Activated CD8-positive, alpha-beta T cell treated with anti-CD3 and anti-CD28 coated beads for 36 hours (primary cell): ENCODE results near the gene ITPR1. TPM values are rescaled to one million over a fixed set of nuclear protein-coding genes. Genes with fewer than 3 reads are reported as not detected.

Experiments
- ATAC-seq: fragments of 200-7000 bp; cut with Tn5 transposase; one replicate; pipeline ENCODE4 v1.10.0; 2021; ENCODE audit warnings: mild to moderate bottlenecking, moderate library complexity
- CTCF ChIA-PET: fragments of 350-600 bp; sonication (Branson Sonifier 250); formaldehyde crosslinking; loops from one replicate; lab custom pipeline; 2021; ENCODE audit warnings: antibody characterized with exemption; lab: Charles Lee
- POLR2A ChIA-PET: fragments of 350-600 bp; sonication (Branson Sonifier 250); formaldehyde crosslinking; loops from one replicate; lab custom pipeline; 2021; ENCODE audit warnings: antibody characterized with exemption; lab: Charles Lee
- DNase-seq: peaks from one replicate; pipeline ENCODE4 v3.0.0-alpha.2; 2020
- H3K27ac Mint-ChIP-seq: one replicate; pipeline ENCODE4 v1.8.0; 2021; ENCODE audit warnings: mild to moderate bottlenecking, mixed read lengths
- H3K27me3 Mint-ChIP-seq: one replicate; pipeline ENCODE4 v1.8.0; 2021; ENCODE audit warnings: mixed read lengths
- H3K36me3 Mint-ChIP-seq: one replicate; pipeline ENCODE4 v1.8.0; 2021; ENCODE audit warnings: low read depth, mixed read lengths
- H3K4me1 Mint-ChIP-seq: one replicate; pipeline ENCODE4 v1.8.0; 2021; ENCODE audit warnings: low read depth, mixed read lengths
- H3K4me3 Mint-ChIP-seq: one replicate; pipeline ENCODE4 v1.8.0; 2021; ENCODE audit warnings: mild to moderate bottlenecking, moderate library complexity, mixed read lengths
- H3K9me3 Mint-ChIP-seq: one replicate; pipeline ENCODE4 v1.8.0; 2021; ENCODE audit warnings: mixed read lengths
- intact Hi-C: fragments of 100-400 bp; cut with micrococcal nuclease; formaldehyde crosslinking; loops from one replicate; pipeline ENCODE4 v1.10.0; 2022
- total RNA-seq, 2 experiments: library from RNA; stranded (reverse); gene quantifications; one replicate each; pipeline ENCODE4 v1.2.3, GENCODE V29; 2021
- TF ChIP-seq, protein P1 (sequence below): fragments of 200-600 bp; IDR thresholded peaks from one replicate; pipeline ENCODE4 v1.8.0; 2022; ENCODE audit warnings: antibody characterized with exemption, mild to moderate bottlenecking

The ITPR1 gene
- total RNA-seq, 2 experiments from 2014 or later, result 93.9 to 98.2 TPM

DNA sequence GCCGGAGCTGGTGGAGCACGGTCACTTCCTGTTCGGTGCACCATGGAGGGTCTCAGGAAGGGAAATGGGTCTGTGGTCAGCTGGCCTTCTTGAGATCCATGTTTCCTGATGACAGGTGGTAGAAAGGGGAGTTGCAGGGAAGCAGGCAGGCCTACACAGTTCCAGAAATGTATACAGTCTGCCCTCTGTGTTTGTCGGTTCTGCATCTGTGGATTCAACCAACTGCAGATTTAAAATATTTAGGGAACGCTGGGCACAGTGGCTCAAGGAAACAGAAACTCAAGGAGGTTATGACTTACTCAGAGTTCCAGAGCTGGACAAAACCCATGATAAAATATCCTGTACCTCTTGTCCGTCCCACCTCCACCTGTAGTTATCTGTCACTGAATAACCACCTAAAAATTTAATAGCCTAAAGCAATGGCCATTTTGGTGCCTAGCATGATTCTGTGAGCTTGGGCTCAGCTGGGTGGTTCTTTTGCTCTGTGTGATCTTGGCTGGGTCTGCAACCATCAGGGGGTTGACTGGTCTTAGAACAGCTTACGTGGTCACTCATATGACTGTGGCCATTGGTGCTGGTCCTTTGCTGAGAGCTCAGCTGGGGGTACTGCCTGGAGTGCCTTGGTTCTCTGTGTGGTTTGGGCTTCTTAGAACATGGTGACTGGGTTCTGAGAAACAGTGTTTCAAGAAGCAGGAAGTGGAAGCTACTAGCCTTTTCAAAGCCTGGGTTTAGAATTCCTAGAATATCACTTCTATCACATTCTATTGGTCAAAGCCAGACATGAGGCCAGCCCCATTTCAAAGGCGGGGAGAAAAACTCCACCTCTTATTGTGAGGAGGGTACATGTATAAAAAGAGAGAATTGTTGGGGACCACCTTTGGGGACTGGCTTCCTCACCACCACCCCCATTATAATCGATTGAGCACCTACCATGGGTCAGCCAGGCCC, 246.4 kb downstream of the ITPR1 start:
- H3K27ac Mint-ChIP-seq, result peak overlapping the region; percentile 91
- H3K27me3 Mint-ChIP-seq, result no peaks in the 10 kb centered on the region
- intact Hi-C loops, result loop anchor here (2.0 to 10.0 kb wide), 4 partner anchors 37 to 455 kb away; partner anchors contain the start of gene BHLHE40
- DNase-seq, result peak; percentile 69
- peaks cover 18% of the 10 kb centered on the region for H3K9me3 Mint-ChIP-seq
- H3K4me3 Mint-ChIP-seq, result peak overlapping the region; percentile 34
- POLR2A ChIA-PET, result interaction anchor here (0.9 to 1.5 kb wide), 11 partner anchors 11 to 262 kb away, joined by 3 to 8 read pairs (median 3); partner anchors contain the start of gene BHLHE40
- H3K36me3 Mint-ChIP-seq, result peaks cover 68% of the 10 kb centered on the region
- TF ChIP-seq, protein P1, sequence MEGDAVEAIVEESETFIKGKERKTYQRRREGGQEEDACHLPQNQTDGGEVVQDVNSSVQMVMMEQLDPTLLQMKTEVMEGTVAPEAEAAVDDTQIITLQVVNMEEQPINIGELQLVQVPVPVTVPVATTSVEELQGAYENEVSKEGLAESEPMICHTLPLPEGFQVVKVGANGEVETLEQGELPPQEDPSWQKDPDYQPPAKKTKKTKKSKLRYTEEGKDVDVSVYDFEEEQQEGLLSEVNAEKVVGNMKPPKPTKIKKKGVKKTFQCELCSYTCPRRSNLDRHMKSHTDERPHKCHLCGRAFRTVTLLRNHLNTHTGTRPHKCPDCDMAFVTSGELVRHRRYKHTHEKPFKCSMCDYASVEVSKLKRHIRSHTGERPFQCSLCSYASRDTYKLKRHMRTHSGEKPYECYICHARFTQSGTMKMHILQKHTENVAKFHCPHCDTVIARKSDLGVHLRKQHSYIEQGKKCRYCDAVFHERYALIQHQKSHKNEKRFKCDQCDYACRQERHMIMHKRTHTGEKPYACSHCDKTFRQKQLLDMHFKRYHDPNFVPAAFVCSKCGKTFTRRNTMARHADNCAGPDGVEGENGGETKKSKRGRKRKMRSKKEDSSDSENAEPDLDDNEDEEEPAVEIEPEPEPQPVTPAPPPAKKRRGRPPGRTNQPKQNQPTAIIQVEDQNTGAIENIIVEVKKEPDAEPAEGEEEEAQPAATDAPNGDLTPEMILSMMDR, result no peak
- CTCF ChIA-PET, result interaction anchor here (0.8 to 3.0 kb wide), 7 partner anchors 10 to 319 kb away, joined by 3 to 16 read pairs (median 4); no protein-coding TSS in a partner anchor
- peaks cover 72% of the 10 kb centered on the region for H3K4me1 Mint-ChIP-seq
- ATAC-seq, result peak; percentile 64

DNA sequence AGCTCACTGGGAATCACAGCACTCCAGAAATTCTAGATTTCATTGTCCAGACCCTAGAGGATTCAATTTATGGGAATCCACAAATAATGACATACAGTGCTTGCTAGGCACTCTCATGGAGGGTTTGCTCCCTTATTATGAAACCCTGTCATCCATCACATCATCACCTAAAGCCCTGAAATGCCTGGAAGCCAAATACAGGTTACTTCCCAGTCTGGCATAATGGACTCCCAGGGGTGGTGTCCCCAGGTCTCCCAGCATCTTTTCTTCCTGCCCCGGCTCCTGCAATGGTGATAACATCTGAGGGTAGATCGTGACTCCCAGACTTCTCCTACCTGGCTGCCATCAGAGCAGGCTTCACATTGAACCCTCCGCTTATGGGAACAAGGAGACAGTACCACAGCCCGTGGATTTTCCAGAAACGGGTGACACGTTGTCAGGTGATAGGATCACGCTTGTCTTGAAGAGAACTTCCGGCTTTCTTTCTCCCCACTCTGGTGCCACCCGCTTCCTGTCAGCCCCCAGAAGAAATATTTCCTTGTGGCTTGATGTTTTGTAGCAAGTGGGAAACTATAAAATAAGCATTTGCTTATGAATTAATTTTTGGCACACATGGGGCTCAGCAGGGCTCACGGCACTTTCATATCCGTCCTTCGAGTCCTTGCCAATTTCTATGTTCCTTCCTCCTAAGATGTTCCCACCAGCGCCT, 247.4 kb downstream of the ITPR1 start:
- Mint-ChIP-seq H3K4me1 (peaks cover 62% of the 10 kb centered on the region), H3K27ac (peak overlapping the region; percentile 91), H3K4me3 (peak overlapping the region; percentile 25), H3K9me3 (peaks cover 18% of the 10 kb centered on the region), H3K27me3 (no peaks in the 10 kb centered on the region), H3K36me3 (peaks cover 64% of the 10 kb centered on the region)
- ATAC-seq (no peak), DNase-seq (peak; percentile 48)
- CTCF ChIA-PET, result interaction anchor here (0.7 to 1.7 kb wide), 4 partner anchors 15 to 285 kb away, joined by 3 to 7 read pairs (median 4); no protein-coding TSS in a partner anchor
- TF ChIP-seq, protein P1, result no peak
- POLR2A ChIA-PET, result interaction anchor here (0.6 to 1.4 kb wide), 9 partner anchors 10 to 238 kb away, joined by 3 to 5 read pairs (median 3); partner anchors contain the start of gene BHLHE40
- intact Hi-C loops, result loop anchor here (2.0 to 5.0 kb wide), 2 partner anchors 36 to 82 kb away; no protein-coding TSS in a partner anchor

DNA sequence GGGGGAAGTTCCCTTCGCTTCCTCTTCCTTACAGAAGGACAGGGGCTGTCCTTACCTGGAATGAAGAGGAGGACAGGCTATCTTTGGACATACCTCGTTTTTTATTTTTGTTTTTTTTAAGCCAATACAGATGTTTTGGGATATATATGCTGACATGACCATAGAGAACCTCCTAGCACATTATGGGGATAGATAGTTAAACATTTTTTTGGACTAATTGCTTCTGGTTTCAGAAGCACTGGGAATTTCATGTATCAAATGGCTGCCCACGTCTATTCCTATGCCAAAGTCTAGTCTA, 247.9 kb downstream of the ITPR1 start:
- ATAC-seq (no peak), DNase-seq (no peak)
- intact Hi-C loops, result loop anchor here (2.0 to 5.0 kb wide), 2 partner anchors 36 to 81 kb away; no protein-coding TSS in a partner anchor
- H3K4me1 Mint-ChIP-seq, result peaks cover 60% of the 10 kb centered on the region
- H3K27ac Mint-ChIP-seq, result peak overlapping the region; percentile 91
- no peaks in the 10 kb centered on the region for H3K27me3 Mint-ChIP-seq
- CTCF ChIA-PET, result interaction anchor here (0.7 kb wide), 1 partner anchor 15 kb away, joined by 3 read pairs; no protein-coding TSS in a partner anchor
- peak overlapping the region; percentile 25 for H3K4me3 Mint-ChIP-seq
- peaks cover 65% of the 10 kb centered on the region for H3K36me3 Mint-ChIP-seq
- H3K9me3 Mint-ChIP-seq, result peaks cover 18% of the 10 kb centered on the region
- POLR2A ChIA-PET, result interaction anchor here (0.6 to 1.5 kb wide), 3 partner anchors 94 to 277 kb away, joined by 3 to 4 read pairs (median 4); no protein-coding TSS in a partner anchor
- TF ChIP-seq, protein P1, result no peak

DNA sequence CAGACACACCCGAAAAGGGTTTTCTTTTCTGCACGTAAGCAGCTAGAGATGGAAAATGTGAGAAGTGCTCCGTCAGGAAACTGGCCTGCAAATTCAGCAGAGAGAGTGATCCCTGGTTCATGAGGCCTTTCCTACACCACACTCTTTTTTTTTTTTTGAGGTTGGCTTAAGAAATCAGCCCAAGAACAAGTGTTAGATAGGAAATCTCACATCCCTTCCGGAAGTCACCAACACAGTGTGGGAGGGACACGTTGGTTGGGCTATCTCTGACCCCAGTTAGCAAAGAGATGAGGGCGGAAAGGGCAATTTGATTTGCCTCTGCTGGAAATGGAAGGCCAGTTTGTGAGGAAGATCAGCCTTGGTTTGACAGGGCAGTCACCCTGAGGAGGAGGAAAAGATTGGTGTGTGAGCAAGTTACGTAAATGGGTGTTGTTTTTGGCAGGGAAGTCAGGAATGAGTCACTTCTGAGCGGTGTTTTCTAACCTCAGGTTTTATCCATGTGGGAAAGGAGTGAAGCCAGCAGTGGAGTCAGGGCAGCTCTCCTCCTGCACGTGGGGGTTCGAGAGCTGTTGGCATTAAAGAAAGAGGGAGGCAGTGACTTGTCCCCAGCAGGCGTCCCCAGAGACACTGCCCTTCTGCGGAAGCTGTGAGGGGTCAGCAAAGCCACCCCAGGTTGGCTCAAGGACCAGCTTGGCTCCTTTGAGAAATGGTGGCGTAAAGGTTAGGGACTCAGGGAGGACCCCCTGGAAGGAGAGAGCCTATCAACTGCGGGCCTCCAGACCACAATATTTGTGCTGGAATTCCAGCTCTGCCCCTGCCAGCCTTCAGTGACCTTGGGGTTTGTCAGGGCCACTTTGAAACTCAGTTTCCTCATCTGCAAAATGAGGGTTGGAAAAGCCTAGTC, 248.5 kb downstream of the ITPR1 start:
- peak; percentile 24 for DNase-seq
- TF ChIP-seq, protein P1, result no peak
- no peak overlapping the region for H3K4me3 Mint-ChIP-seq
- ATAC-seq, result peak; percentile 2
- peaks cover 54% of the 10 kb centered on the region for H3K4me1 Mint-ChIP-seq
- intact Hi-C loops, result loop anchor here (2.0 to 5.0 kb wide), 2 partner anchors 35 to 81 kb away; no protein-coding TSS in a partner anchor
- peaks cover 18% of the 10 kb centered on the region for H3K9me3 Mint-ChIP-seq
- ChIA-PET POLR2A (interaction anchor here (0.6 to 1.5 kb wide), 4 partner anchors 35 to 278 kb away, joined by 3 to 4 read pairs (median 4); no protein-coding TSS in a partner anchor), CTCF (interaction anchor here (0.7 kb wide), 1 partner anchor 16 kb away, joined by 3 read pairs; no protein-coding TSS in a partner anchor)
- H3K27ac Mint-ChIP-seq, result peak overlapping the region; percentile 91
- H3K27me3 Mint-ChIP-seq, result no peaks in the 10 kb centered on the region
- peaks cover 61% of the 10 kb centered on the region for H3K36me3 Mint-ChIP-seq
